A549 (cell line): Measurements from ENCODE around the gene SCARB1. TPM values are rescaled to one million over a fixed set of nuclear protein-coding genes. Genes with fewer than 3 reads are reported as not detected.
"Not testable (repeated sequence)": the region's sequence is repeated elsewhere in the genome, so short reads cannot be mapped to it uniquely, and the experiment has no call there.

Source experiments
- ATAC-seq, 2 experiments: fragments of 200-7000 bp in 1 of 2; fragments of >200 bp in 1 of 2; cut with Nextera tagmentation in 1 of 2; cut with Tn5 transposase in 1 of 2; 3 replicates each; pipeline versions ENCODE4 v1.8.0 to v1.9.1; 2018 to 2020; ENCODE audit warnings: mild to moderate bottlenecking in 1 of 2, moderate library complexity in 1 of 2
- CTCF ChIA-PET: fragments of 300-600 bp; sonication (Branson Sonifier 250); formaldehyde crosslinking; extraction: SDS; loops from one replicate; lab custom pipeline; 2021; ENCODE audit warnings: antibody characterized with exemption, inconsistent platforms; lab: Yijun Ruan, JAX
- POLR2A ChIA-PET: fragments of 350-600 bp; formaldehyde crosslinking; extraction: SDS; loops from one replicate; lab custom pipeline; 2021; ENCODE audit warnings: antibody characterized with exemption, inconsistent platforms; lab: Yijun Ruan, JAX
- DNase-seq, 2 experiments: peaks; one replicate each; pipeline versions ENCODE4 v3.0.0 to v3.0.0-alpha.2; 2011 to 2016; ENCODE audit warnings: low read depth in 1 of 2, low spot score in 1 of 2
- FAIRE-seq: peaks from 2 replicates; lab custom pipeline; 2011; peaks lifted over from hg19 to GRCh38; lab: Jason Lieb, UNC
- H3K27ac ChIP-seq, 2 experiments: fragments of >200 bp; sonication (Bioruptor Twin); formaldehyde crosslinking; 3 replicates each; pipeline ENCODE4 v1.5.1; 2016 to 2017
- H3K4me1 ChIP-seq: fragments of >200 bp; sonication (Bioruptor Twin); formaldehyde crosslinking; 3 replicates; pipeline ENCODE4 v1.6.1; 2016
- H3K4me2 ChIP-seq: fragments of >200 bp; sonication (Bioruptor Twin); formaldehyde crosslinking; 3 replicates; pipeline ENCODE4 v1.6.1; 2016
- H3K4me3 ChIP-seq: fragments of >200 bp; sonication (Bioruptor Twin); formaldehyde crosslinking; 3 replicates; pipeline ENCODE4 v1.5.1; 2016
- H3K9me3 ChIP-seq: fragments of >200 bp; sonication (Bioruptor Twin); formaldehyde crosslinking; 3 replicates; pipeline ENCODE4 v1.6.1; 2016
- CHD4 ChIP-seq: fragments of 200-600 bp; sonication (generic); IDR thresholded peaks from 2 replicates; pipeline ENCODE4 v1.6.1; 2016; ENCODE audit warnings: antibody characterized with exemption, mild to moderate bottlenecking, borderline replicate concordance
- EHMT2 ChIP-seq: fragments of 200-600 bp; sonication (generic); IDR thresholded peaks from 2 replicates; pipeline ENCODE4 v1.6.1; 2016; ENCODE audit warnings: antibody characterized with exemption, low read depth, mild to moderate bottlenecking, moderate library complexity
- EP300 ChIP-seq, 2 experiments: fragments of >200 bp; sonication (Bioruptor Twin); formaldehyde crosslinking; IDR thresholded peaks; 2 replicates in 1 of 2; 3 replicates in 1 of 2; pipeline ENCODE4 v1.6.1; 2016 to 2017
- FOSL2 ChIP-seq, 2 experiments: fragments of 450-650 bp in 1 of 2; fragments of >200 bp in 1 of 2; sonication (Bioruptor Twin) in 1 of 2; formaldehyde crosslinking; IDR thresholded peaks; 2 replicates each; pipeline versions ENCODE4 v1.5.0 to v1.6.1; 2016 to 2020; ENCODE audit warnings: mild to moderate bottlenecking in 1 of 2, moderate library complexity in 1 of 2
- HDAC2 ChIP-seq: fragments of 200-600 bp; sonication (generic); IDR thresholded peaks from 2 replicates; pipeline ENCODE4 v1.6.1; 2016
- HOXA7 ChIP-seq: fragments of 250-450 bp; sonication (Bioruptor Pico); IDR thresholded peaks from 2 replicates; pipeline ENCODE4 v1.5.0; 2020; ENCODE audit warnings: mild to moderate bottlenecking, moderate library complexity
- JUNB ChIP-seq: fragments of >200 bp; sonication (Bioruptor Twin); formaldehyde crosslinking; IDR thresholded peaks from 2 replicates; pipeline ENCODE4 v1.6.1; 2016
- KDM1A ChIP-seq: fragments of 200-600 bp; sonication (generic); IDR thresholded peaks from 2 replicates; pipeline ENCODE4 v1.6.1; 2016; ENCODE audit warnings: low read depth, mild to moderate bottlenecking
- KDM5A ChIP-seq: fragments of 200-600 bp; sonication (generic); IDR thresholded peaks from 2 replicates; pipeline ENCODE4 v1.6.1; 2016; ENCODE audit warnings: antibody characterized with exemption, mild to moderate bottlenecking
- MAFK ChIP-seq: fragments of 450-650 bp; IDR thresholded peaks from 2 replicates; pipeline ENCODE4 v1.6.1; 2014; ENCODE audit not compliant: partially characterized antibody
- RAD21 ChIP-seq, 2 experiments: fragments of >200 bp in 1 of 2; sonication (Bioruptor Twin) in 1 of 2; formaldehyde crosslinking in 1 of 2; IDR thresholded peaks in 1 of 2; conservative IDR thresholded peaks in 1 of 2; 2 replicates in 1 of 2; 3 replicates in 1 of 2; pipeline ENCODE4 v1.6.1; 2012 to 2018; ENCODE audit warnings: inconsistent platforms in 1 of 2
- RARB ChIP-seq: fragments of 250-450 bp; sonication (Bioruptor Pico); IDR thresholded peaks from 2 replicates; pipeline ENCODE4 v1.8.0; 2021; ENCODE audit warnings: mild to moderate bottlenecking, moderate library complexity
- RCOR1 ChIP-seq: fragments of 150-350 bp; IDR thresholded peaks from 2 replicates; pipeline ENCODE4 v1.6.1; 2014; ENCODE audit warnings: antibody characterized with exemption, low read length, low read depth
- SMC3 ChIP-seq: fragments of >200 bp; sonication (Bioruptor Twin); formaldehyde crosslinking; IDR thresholded peaks from 3 replicates; pipeline ENCODE4 v1.6.1; 2018; ENCODE audit warnings: inconsistent platforms
- ZC3H11A ChIP-seq: fragments of 450-650 bp; IDR thresholded peaks from 2 replicates; pipeline ENCODE4 v1.6.1; 2014; ENCODE audit warnings: antibody characterized with exemption, mild to moderate bottlenecking
- ZSCAN20 ChIP-seq: fragments of 250-450 bp; sonication (Bioruptor Pico); IDR thresholded peaks from 2 replicates; pipeline ENCODE4 v1.8.0; 2022; ENCODE audit warnings: mild to moderate bottlenecking, moderate library complexity
- WGBS: methylation state at CpG from one replicate; pipeline ENCODE4 v1.1.6; 2017; ENCODE audit errors: missing lambda C conversion rate; 5-methylcytosine and 5-hydroxymethylcytosine counted together
- polyA plus RNA-seq, 4 experiments: library from polyadenylated mRNA; depleted of rRNA in 3 of 4; stranded (reverse); fragments of >200 nt; fragmentation: RNase III in 1 of 4; extraction: RNeasy Plus Mini Kit Qiagen cat#74134 plus additional on column Dnase treatment in 1 of 4; gene quantifications; 2 replicates in 3 of 4; 3 replicates in 1 of 4; pipeline ENCODE4 v1.2.3, GENCODE V29; 2011 to 2017
- TF ChIP-seq, protein P1 (sequence below): fragments of 450-650 bp; IDR thresholded peaks from 2 replicates; pipeline ENCODE4 v1.6.1; 2014; ENCODE audit warnings: antibody characterized with exemption

SCARB1 gene
- polyA plus RNA-seq, 2 of the 4 experiments (the other 2 are of a cell fraction): 81.1 to 154 TPM

GRCh38 chr12:124881123-124881522, 17.5 kb upstream of the SCARB1 start:
- Histone ChIP-seq H3K4me2 (no peak overlapping the region), H3K27ac (peak overlapping the region in 1 of 2 experiments; percentile 11; a peak in 1 of 6 replicates), H3K4me3 (no peak overlapping the region), H3K9me3 (no peaks in the 10 kb centered on the region), H3K4me1 (peaks cover 25% of the 10 kb centered on the region)
- ChIA-PET CTCF (no interaction called here), POLR2A (no interaction called here)
- no peak for FAIRE-seq
- WGBS: 82% methylated on average over 10 of the region's 10 CpGs
- TF ChIP-seq ZSCAN20 (no peak), EP300 (IDR thresholded peaks at IDR 0.05) (no peak), MAFK (no peak), JUNB (no peak), SMC3 (no peak), FOSL2 (IDR thresholded peaks at IDR 0.05) (no peak), FOSL2 (CRISPR knock-in tag; IDR thresholded peaks at IDR 0.05) (no peak), HOXA7 (no peak)
- TF ChIP-seq, all 56 proteins: peak for 0
- ATAC-seq (no peak), DNase-seq (no peak)

- DNase-seq; FAIRE-seq; POLR2A ChIA-PET; H3K4me2 ChIP-seq; H3K9me3 ChIP-seq; H3K4me3 ChIP-seq; ATAC-seq; TF ChIP-seq FOSL2 (IDR thresholded peaks at IDR 0.05): not testable (repeated sequence)
- CTCF ChIA-PET: interaction anchor here (0.8 to 1.8 kb wide), 3 partner anchors 9 to 27 kb away, joined by 3 to 4 read pairs (median 3); no protein-coding TSS in a partner anchor
- WGBS: 55% methylated on average over 10 of the region's 11 CpGs
- Histone ChIP-seq H3K27ac (peak overlapping the region in 1 of 2 experiments; percentile 11; a peak in 1 of 6 replicates), H3K4me1 (peaks cover 29% of the 10 kb centered on the region)
- TF ChIP-seq FOSL2 (CRISPR knock-in tag; IDR thresholded peaks at IDR 0.05): peak; percentile 48
These were observed 16.7 kb upstream of the SCARB1 start for GRCh38 chr12:124880335-124880734.

DNA sequence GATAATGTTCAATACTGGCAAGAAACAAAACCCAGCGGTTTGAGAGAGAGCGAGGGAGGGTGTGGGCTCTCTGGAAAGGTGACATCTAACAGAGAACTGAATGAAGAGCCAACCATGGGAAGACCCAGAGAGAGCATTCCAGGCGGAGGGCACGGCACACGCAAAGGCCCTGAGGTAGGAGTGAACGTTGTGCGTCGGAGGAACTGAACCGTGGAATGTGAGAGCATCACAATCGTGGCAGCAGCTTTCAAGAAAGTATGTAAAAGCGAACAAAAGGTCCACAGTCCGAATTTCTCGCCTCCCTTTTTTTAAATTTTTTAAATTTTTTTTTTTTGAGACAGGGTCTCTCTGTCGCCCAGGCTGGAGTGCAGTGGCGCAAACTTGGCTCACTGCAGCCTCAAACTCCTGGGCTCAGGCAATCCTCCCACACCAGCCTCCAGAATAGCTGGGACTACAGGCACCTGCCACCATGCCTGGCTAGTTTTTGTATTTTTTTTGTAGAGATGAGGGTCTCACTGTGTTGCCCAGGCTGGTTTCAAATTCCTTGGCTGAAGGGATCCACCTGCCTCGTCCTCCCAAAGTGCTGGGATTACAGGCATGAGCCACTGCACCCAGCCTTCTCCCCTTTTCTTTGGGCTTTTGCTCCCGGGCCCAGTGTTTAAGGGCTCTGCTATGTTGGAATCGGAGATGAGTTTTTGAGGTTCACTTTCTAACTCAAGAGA, 15.3 kb upstream of the SCARB1 start:
- H3K4me2 ChIP-seq: no peak overlapping the region
- DNase-seq (no peak), FAIRE-seq (no peak), ATAC-seq (no peak)
- POLR2A ChIA-PET: no interaction called here
- peak; percentile 21; the same call in 1 of the 2 replicates for TF ChIP-seq KDM1A
- TF ChIP-seq RCOR1: no peak
- no peak for TF ChIP-seq ZC3H11A
- no peak for TF ChIP-seq EP300 (IDR thresholded peaks at IDR 0.05)
- TF ChIP-seq EHMT2: no peak
- TF ChIP-seq RARB (CRISPR knock-in tag): no peak
- no peak for TF ChIP-seq HDAC2
- no peaks in the 10 kb centered on the region for H3K9me3 ChIP-seq
- CTCF ChIA-PET: interaction anchor here (1.1 to 1.8 kb wide), 4 partner anchors 11 to 27 kb away, joined by 3 to 4 read pairs (median 3); no protein-coding TSS in a partner anchor
- no peak overlapping the region for H3K27ac ChIP-seq
- WGBS: 86% methylated on average over 18 of the region's 18 CpGs
- H3K4me1 ChIP-seq: peaks cover 23% of the 10 kb centered on the region
- no peak overlapping the region for H3K4me3 ChIP-seq

DNA sequence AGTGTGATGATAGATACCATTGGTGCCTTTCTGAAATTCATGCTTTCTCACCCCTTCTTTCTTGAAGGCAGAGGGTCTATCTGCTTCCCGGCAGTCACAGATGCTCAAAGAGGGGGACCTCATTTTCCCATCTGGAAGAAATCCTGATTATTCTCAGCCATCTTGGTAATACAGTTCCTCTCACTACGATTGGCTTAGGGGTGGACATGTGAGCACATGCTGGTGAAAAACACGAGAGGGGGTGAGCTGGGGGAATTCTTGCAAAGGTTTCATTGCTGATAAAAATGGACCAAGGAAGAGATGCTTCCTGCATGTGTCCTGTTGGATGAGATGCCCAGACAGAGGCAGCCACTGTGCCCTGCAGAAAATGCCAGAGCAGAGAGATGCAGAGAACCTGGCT, 13.8 kb upstream of the SCARB1 start:
- ChIA-PET POLR2A (no interaction called here), CTCF (interaction anchor here (0.6 to 1.0 kb wide), 2 partner anchors 11 to 40 kb away, joined by 3 to 5 read pairs; no protein-coding TSS in a partner anchor)
- 78% methylated on average over 3 of the region's 3 CpGs for WGBS
- no peak for TF ChIP-seq KDM5A
- TF ChIP-seq, protein P1, sequence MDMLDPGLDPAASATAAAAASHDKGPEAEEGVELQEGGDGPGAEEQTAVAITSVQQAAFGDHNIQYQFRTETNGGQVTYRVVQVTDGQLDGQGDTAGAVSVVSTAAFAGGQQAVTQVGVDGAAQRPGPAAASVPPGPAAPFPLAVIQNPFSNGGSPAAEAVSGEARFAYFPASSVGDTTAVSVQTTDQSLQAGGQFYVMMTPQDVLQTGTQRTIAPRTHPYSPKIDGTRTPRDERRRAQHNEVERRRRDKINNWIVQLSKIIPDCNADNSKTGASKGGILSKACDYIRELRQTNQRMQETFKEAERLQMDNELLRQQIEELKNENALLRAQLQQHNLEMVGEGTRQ: 0 out of 2 replicates have a peak, but pooled peaks have one; percentile 12
- no peak overlapping the region for H3K27ac ChIP-seq
- peaks cover 20% of the 10 kb centered on the region for H3K4me1 ChIP-seq
- H3K9me3 ChIP-seq: no peaks in the 10 kb centered on the region
- DNase-seq (no peak), FAIRE-seq (no peak), ATAC-seq (no peak)
- no peak overlapping the region for H3K4me2 ChIP-seq
- no peak overlapping the region for H3K4me3 ChIP-seq

DNA sequence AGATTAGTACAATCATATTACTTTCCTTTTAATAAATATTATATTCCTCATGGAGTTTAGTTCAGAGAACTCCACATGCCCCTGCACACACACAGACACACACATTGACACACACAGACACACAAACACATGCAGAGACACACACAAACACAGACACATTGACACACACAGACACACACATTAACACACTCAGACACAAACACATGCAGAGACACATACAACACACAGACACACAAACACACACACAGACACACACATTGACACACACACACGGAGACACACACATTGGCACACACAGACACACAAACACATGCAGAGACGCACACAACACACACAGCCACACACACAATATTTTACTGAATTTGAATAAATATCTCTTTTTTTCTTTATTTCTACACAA, 12.5 kb upstream of the SCARB1 start:
- FAIRE-seq (no peak), ATAC-seq (no peak), DNase-seq (no peak)
- ChIA-PET POLR2A (no interaction called here), CTCF (no interaction called here)
- no peaks in the 10 kb centered on the region for H3K9me3 ChIP-seq
- H3K4me1 ChIP-seq: peaks cover 20% of the 10 kb centered on the region
- H3K27ac ChIP-seq: peak overlapping the region; percentile 54 to 76; a peak in 4 of 6 replicates
- 78% methylated on average over 2 of the region's 2 CpGs for WGBS
- peak overlapping the region; percentile 50 for H3K4me2 ChIP-seq
- no peak overlapping the region for H3K4me3 ChIP-seq
- TF ChIP-seq ZSCAN20 (no peak), RARB (CRISPR knock-in tag) (no peak), CHD4 (no peak), RAD21 (conservative IDR thresholded peaks at IDR 0.05 in 1 of 2, IDR thresholded peaks at IDR 0.05 in 1 of 2) (no peak)
